ENCODE measurements around the gene CBX1. TPM values are rescaled to one million over a fixed set of nuclear protein-coding genes. Genes with fewer than 3 reads are reported as not detected.
"Not testable (repeated sequence)": the region's sequence is repeated elsewhere in the genome, so short reads cannot be mapped to it uniquely, and the experiment has no call there.

The CBX1 gene
- total RNA-seq, 2 experiments from 2014 or later: 63.6 to 64.8 TPM

- no peaks in the 10 kb centered on the region for H3K36me3 Mint-ChIP-seq (ENCODE audit: low read depth)
- POLR2A ChIA-PET: no interaction called here
- no peak overlapping the region for H3K27ac Mint-ChIP-seq
- no peak for DNase-seq
- H3K4me1 Mint-ChIP-seq: peaks cover 9% of the 10 kb centered on the region
- no peaks in the 10 kb centered on the region for H3K9me3 Mint-ChIP-seq
- H3K27me3 Mint-ChIP-seq: no peaks in the 10 kb centered on the region
- no peak overlapping the region for H3K4me3 Mint-ChIP-seq
- CTCF ChIA-PET: interaction anchor here (0.5 to 1.5 kb wide), 2 partner anchors 11 to 58 kb away, joined by 3 to 5 read pairs; no protein-coding TSS in a partner anchor
These were observed 16.3 kb downstream of the CBX1 start for GRCh38 chr17:48084932-48085331.

- no peaks in the 10 kb centered on the region for H3K27me3 Mint-ChIP-seq
These were observed 19.4 kb downstream of the CBX1 start for GRCh38 chr17:48081858-48082257.

GRCh38 chr17:48077152-48077551 is 24.1 kb downstream of the CBX1 start:
- POLR2A ChIA-PET, H3K27ac Mint-ChIP-seq, DNase-seq, H3K27me3 Mint-ChIP-seq, H3K9me3 Mint-ChIP-seq, H3K4me3 Mint-ChIP-seq, H3K4me1 Mint-ChIP-seq: not testable (repeated sequence)
- peaks cover 18% of the 10 kb centered on the region for H3K36me3 Mint-ChIP-seq (ENCODE audit: low read depth)
- CTCF ChIA-PET: interaction anchor here (0.6 to 9.8 kb wide), 4 partner anchors 51 to 1630 kb away, joined by 3 to 55 read pairs (median 4); partner anchors contain the start of genes CDK5RAP3 and SLC35B1

More at GRCh38 chr17:48081858-48082257, 19.4 kb downstream of the CBX1 start:
- no peak overlapping the region for H3K27ac Mint-ChIP-seq
- H3K36me3 Mint-ChIP-seq (ENCODE audit: low read depth): peaks cover under 1% of the 10 kb centered on the region
- H3K9me3 Mint-ChIP-seq: no peaks in the 10 kb centered on the region
- ChIA-PET CTCF (interaction anchor here (0.6 to 9.8 kb wide), 6 partner anchors 13 to 1192 kb away, joined by 3 to 55 read pairs (median 4); no protein-coding TSS in a partner anchor), POLR2A (interaction anchor here (0.6 kb wide), 3 partner anchors 15 to 892 kb away, joined by 3 to 4 read pairs (median 3); no protein-coding TSS in a partner anchor)
- H3K4me1 Mint-ChIP-seq: peaks cover 9% of the 10 kb centered on the region
- no peak overlapping the region for H3K4me3 Mint-ChIP-seq
- no peak for DNase-seq

GRCh38 chr17:48074322-48075081 is 26.8 kb downstream of the CBX1 start:
- Mint-ChIP-seq H3K4me1 (peaks cover 3% of the 10 kb centered on the region), H3K4me3 (no peak overlapping the region), H3K9me3 (no peaks in the 10 kb centered on the region), H3K36me3 (ENCODE audit: low read depth) (peaks cover 26% of the 10 kb centered on the region), H3K27me3 (no peaks in the 10 kb centered on the region), H3K27ac (peak overlapping the region; percentile 55)
- POLR2A ChIA-PET: no interaction called here
- CTCF ChIA-PET: interaction anchor here (0.7 to 9.8 kb wide), 7 partner anchors 22 to 95 kb away, joined by 3 to 55 read pairs (median 4); partner anchors contain the start of gene NFE2L1
- DNase-seq: peak; percentile 83

- H3K27ac Mint-ChIP-seq, DNase-seq, H3K27me3 Mint-ChIP-seq, H3K4me1 Mint-ChIP-seq, H3K9me3 Mint-ChIP-seq, H3K4me3 Mint-ChIP-seq, POLR2A ChIA-PET: not testable (repeated sequence)
- H3K36me3 Mint-ChIP-seq (ENCODE audit: low read depth): peaks cover 28% of the 10 kb centered on the region
- CTCF ChIA-PET: interaction anchor here (0.6 to 9.8 kb wide), 8 partner anchors 18 to 94 kb away, joined by 3 to 55 read pairs (median 4); no protein-coding TSS in a partner anchor
These were observed 27.6 kb downstream of the CBX1 start for GRCh38 chr17:48073566-48074094.

GRCh38 chr17:48072811-48073210 is 28.5 kb downstream of the CBX1 start:
- DNase-seq, POLR2A ChIA-PET, H3K27me3 Mint-ChIP-seq, H3K27ac Mint-ChIP-seq, H3K4me1 Mint-ChIP-seq, H3K9me3 Mint-ChIP-seq, H3K4me3 Mint-ChIP-seq: not testable (repeated sequence)
- CTCF ChIA-PET: interaction anchor here (1.3 to 1.8 kb wide), 3 partner anchors 17 to 62 kb away, joined by 4 to 5 read pairs (median 5); no protein-coding TSS in a partner anchor
- H3K36me3 Mint-ChIP-seq (ENCODE audit: low read depth): peaks cover 33% of the 10 kb centered on the region

GRCh38 chr17:48071654-48072053 is 29.6 kb downstream of the CBX1 start:
- ChIA-PET CTCF (interaction anchor here (1.5 kb wide), 1 partner anchor 46 kb away, joined by 5 read pairs; no protein-coding TSS in a partner anchor), POLR2A (no interaction called here)
- Mint-ChIP-seq H3K36me3 (ENCODE audit: low read depth) (peaks cover 30% of the 10 kb centered on the region), H3K9me3 (no peaks in the 10 kb centered on the region), H3K27ac (no peak overlapping the region), H3K4me1 (peaks cover 3% of the 10 kb centered on the region), H3K27me3 (no peaks in the 10 kb centered on the region), H3K4me3 (no peak overlapping the region)
- DNase-seq: no peak

GRCh38 chr17:48070195-48070594 is 31.1 kb downstream of the CBX1 start:
- POLR2A ChIA-PET: no interaction called here
- H3K4me3 Mint-ChIP-seq: no peak overlapping the region
- H3K4me1 Mint-ChIP-seq: peaks cover 3% of the 10 kb centered on the region
- no peak for DNase-seq
- H3K27me3 Mint-ChIP-seq: no peaks in the 10 kb centered on the region
- H3K9me3 Mint-ChIP-seq: no peaks in the 10 kb centered on the region
- CTCF ChIA-PET: interaction anchor here (0.6 to 2.0 kb wide), 2 partner anchors 10 to 73 kb away, joined by 4 to 5 read pairs; no protein-coding TSS in a partner anchor
- no peak overlapping the region for H3K27ac Mint-ChIP-seq
- H3K36me3 Mint-ChIP-seq (ENCODE audit: low read depth): peaks cover 32% of the 10 kb centered on the region

- POLR2A ChIA-PET: interaction anchor here (0.6 kb wide), 1 partner anchor 13 kb away, joined by 3 read pairs; no protein-coding TSS in a partner anchor
- peak; percentile 17 for DNase-seq
- Mint-ChIP-seq H3K36me3 (ENCODE audit: low read depth) (peaks cover 27% of the 10 kb centered on the region), H3K9me3 (no peaks in the 10 kb centered on the region), H3K4me1 (no peaks in the 10 kb centered on the region), H3K27me3 (no peaks in the 10 kb centered on the region), H3K4me3 (no peak overlapping the region), H3K27ac (no peak overlapping the region)
- CTCF ChIA-PET: interaction anchor here (0.8 to 2.0 kb wide), 13 partner anchors 9 to 568 kb away, joined by 3 to 7 read pairs (median 4); partner anchors contain the start of gene NFE2L1
These were observed 32.8 kb downstream of the CBX1 start for GRCh38 chr17:48068491-48068961.

- POLR2A ChIA-PET, DNase-seq, H3K4me1 Mint-ChIP-seq, H3K27me3 Mint-ChIP-seq, H3K4me3 Mint-ChIP-seq, H3K9me3 Mint-ChIP-seq, H3K27ac Mint-ChIP-seq: not testable (repeated sequence)
- CTCF ChIA-PET: interaction anchor here (0.6 to 1.7 kb wide), 10 partner anchors 8 to 1691 kb away, joined by 3 to 7 read pairs (median 4); partner anchors contain the start of gene NFE2L1
- H3K36me3 Mint-ChIP-seq (ENCODE audit: low read depth): peaks cover 26% of the 10 kb centered on the region
These were observed 33.5 kb downstream of the CBX1 start for GRCh38 chr17:48067808-48068207.

- Mint-ChIP-seq H3K27ac (no peak overlapping the region), H3K4me3 (no peak overlapping the region), H3K27me3 (no peaks in the 10 kb centered on the region), H3K4me1 (no peaks in the 10 kb centered on the region), H3K9me3 (no peaks in the 10 kb centered on the region), H3K36me3 (ENCODE audit: low read depth) (peaks cover 30% of the 10 kb centered on the region)
- ChIA-PET CTCF (interaction anchor here (0.6 to 1.7 kb wide), 5 partner anchors 12 to 1692 kb away, joined by 3 to 7 read pairs (median 4); no protein-coding TSS in a partner anchor), POLR2A (no interaction called here)
- no peak for DNase-seq
These were observed 34.0 kb downstream of the CBX1 start for GRCh38 chr17:48067245-48067644.

GRCh38 chr17:48066656-48067055 is 34.6 kb downstream of the CBX1 start:
- ChIA-PET CTCF (interaction anchor here (1.2 kb wide), 1 partner anchor 22 kb away, joined by 4 read pairs; no protein-coding TSS in a partner anchor), POLR2A (interaction anchor here (0.6 to 0.7 kb wide), 2 partner anchors 16 to 18 kb away, joined by 3 read pairs; no protein-coding TSS in a partner anchor)
- H3K4me1 Mint-ChIP-seq: no peaks in the 10 kb centered on the region
- peaks cover 35% of the 10 kb centered on the region for H3K36me3 Mint-ChIP-seq (ENCODE audit: low read depth)
- DNase-seq: no peak
- no peaks in the 10 kb centered on the region for H3K9me3 Mint-ChIP-seq
- H3K27me3 Mint-ChIP-seq: no peaks in the 10 kb centered on the region
- H3K27ac Mint-ChIP-seq: no peak overlapping the region
- H3K4me3 Mint-ChIP-seq: no peak overlapping the region

Data from activated CD4-positive, alpha-beta T cell treated with anti-CD3 and anti-CD28 coated beads, Interleukin-2, amount 10 ng/mL, durations not matched to agents 7 days and 5 days (primary cell).